ENCODE results near the gene NMD3.

Gene NMD3

DNA sequence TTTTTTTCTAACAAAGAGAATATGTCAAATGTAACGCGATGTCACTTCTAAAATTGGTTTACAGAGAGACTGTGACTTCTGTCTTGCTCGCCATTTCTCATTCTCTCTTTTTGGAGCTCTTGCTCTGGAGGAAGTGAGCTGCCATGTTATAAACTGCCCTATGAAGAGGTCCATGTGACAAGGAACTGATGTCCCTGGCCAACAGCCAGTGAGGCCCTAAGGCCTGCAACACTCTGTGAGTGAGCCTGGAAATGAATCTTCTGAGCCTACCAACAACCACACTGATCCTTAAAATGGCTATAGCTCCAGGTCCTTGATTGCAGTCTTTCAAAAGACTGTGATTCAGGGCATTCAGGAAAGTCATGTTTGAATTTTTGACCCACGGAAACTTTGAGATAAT is 49.9 kb downstream of the NMD3 start:
- TF ChIP-seq, protein P1, sequence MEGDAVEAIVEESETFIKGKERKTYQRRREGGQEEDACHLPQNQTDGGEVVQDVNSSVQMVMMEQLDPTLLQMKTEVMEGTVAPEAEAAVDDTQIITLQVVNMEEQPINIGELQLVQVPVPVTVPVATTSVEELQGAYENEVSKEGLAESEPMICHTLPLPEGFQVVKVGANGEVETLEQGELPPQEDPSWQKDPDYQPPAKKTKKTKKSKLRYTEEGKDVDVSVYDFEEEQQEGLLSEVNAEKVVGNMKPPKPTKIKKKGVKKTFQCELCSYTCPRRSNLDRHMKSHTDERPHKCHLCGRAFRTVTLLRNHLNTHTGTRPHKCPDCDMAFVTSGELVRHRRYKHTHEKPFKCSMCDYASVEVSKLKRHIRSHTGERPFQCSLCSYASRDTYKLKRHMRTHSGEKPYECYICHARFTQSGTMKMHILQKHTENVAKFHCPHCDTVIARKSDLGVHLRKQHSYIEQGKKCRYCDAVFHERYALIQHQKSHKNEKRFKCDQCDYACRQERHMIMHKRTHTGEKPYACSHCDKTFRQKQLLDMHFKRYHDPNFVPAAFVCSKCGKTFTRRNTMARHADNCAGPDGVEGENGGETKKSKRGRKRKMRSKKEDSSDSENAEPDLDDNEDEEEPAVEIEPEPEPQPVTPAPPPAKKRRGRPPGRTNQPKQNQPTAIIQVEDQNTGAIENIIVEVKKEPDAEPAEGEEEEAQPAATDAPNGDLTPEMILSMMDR (IDR thresholded peaks at IDR 0.05; ENCODE audit: insufficient read depth, low read length, poor library complexity, severe bottlenecking), result no peak
- no peak for TF ChIP-seq EZH2phosphoT487 (conservative IDR thresholded peaks at IDR 0.05; ENCODE audit: low read length)
- Histone ChIP-seq H3K79me2 (ENCODE audit: insufficient read depth, low read length) (no peaks in the 10 kb centered on the region), H3K9ac (ENCODE audit: low read length) (no peak overlapping the region), H3K36me3 (ENCODE audit: low read length) (no peaks in the 10 kb centered on the region), H3K27ac (ENCODE audit: low read depth, low read length) (no peak overlapping the region), H3F3A (ENCODE audit: insufficient read depth) (peaks cover 3% of the 10 kb centered on the region; the same call in 1 of the 2 replicates), H3K9me2 (replicated peaks; ENCODE audit: insufficient read depth, low read length) (no peaks in the 10 kb centered on the region), H3K27me3 (ENCODE audit: low read length) (no peaks in the 10 kb centered on the region), H4K20me1 (ENCODE audit: low read depth, low read length) (no peaks in the 10 kb centered on the region), H3K4me2 (ENCODE audit: low read depth, low read length, poor library complexity, severe bottlenecking) (no peak overlapping the region), H3K4me3 (ENCODE audit: insufficient read depth, low read length, poor library complexity, severe bottlenecking) (no peak overlapping the region), H2AFZ (ENCODE audit: low read depth, low read length, severe bottlenecking) (no peak overlapping the region), H3K9me3 (ENCODE audit: insufficient read depth, low read length) (no peaks in the 10 kb centered on the region)

DNA sequence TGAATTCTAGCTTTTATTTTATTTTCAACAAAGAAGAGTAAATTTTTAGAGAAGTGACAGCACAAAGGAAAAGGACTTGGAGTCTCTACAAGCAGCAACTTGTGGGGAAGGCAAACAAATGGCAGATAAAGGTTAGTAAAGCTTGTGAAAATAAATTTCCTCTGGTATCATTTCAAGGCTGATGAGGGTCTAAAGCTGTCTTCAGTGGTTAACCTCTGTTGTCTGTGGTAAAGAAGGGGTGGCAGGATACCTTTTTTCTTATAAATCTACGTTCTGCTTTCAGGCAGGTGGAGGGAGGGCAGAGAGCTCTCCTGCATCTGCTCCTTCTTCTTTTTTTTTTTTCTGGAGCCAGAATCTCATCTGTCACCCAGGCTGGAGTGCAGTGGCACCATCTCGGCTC is 50.5 kb downstream of the NMD3 start:
- TF ChIP-seq EZH2phosphoT487 (conservative IDR thresholded peaks at IDR 0.05; ENCODE audit: low read length), result no peak
- TF ChIP-seq, protein P1 (IDR thresholded peaks at IDR 0.05; ENCODE audit: insufficient read depth, low read length, poor library complexity, severe bottlenecking), result no peak
- Histone ChIP-seq H3K27me3 (ENCODE audit: low read length) (no peaks in the 10 kb centered on the region), H2AFZ (ENCODE audit: low read depth, low read length, severe bottlenecking) (no peak overlapping the region), H3K4me3 (ENCODE audit: insufficient read depth, low read length, poor library complexity, severe bottlenecking) (no peak overlapping the region), H3K9me2 (replicated peaks; ENCODE audit: insufficient read depth, low read length) (no peaks in the 10 kb centered on the region), H3F3A (ENCODE audit: insufficient read depth) (peaks cover 3% of the 10 kb centered on the region; the same call in 1 of the 2 replicates), H3K9ac (ENCODE audit: low read length) (no peak overlapping the region), H3K9me3 (ENCODE audit: insufficient read depth, low read length) (no peaks in the 10 kb centered on the region), H3K27ac (ENCODE audit: low read depth, low read length) (no peak overlapping the region), H3K79me2 (ENCODE audit: insufficient read depth, low read length) (no peaks in the 10 kb centered on the region), H3K36me3 (ENCODE audit: low read length) (no peaks in the 10 kb centered on the region), H4K20me1 (ENCODE audit: low read depth, low read length) (no peaks in the 10 kb centered on the region), H3K4me2 (ENCODE audit: low read depth, low read length, poor library complexity, severe bottlenecking) (no peak overlapping the region)

DNA sequence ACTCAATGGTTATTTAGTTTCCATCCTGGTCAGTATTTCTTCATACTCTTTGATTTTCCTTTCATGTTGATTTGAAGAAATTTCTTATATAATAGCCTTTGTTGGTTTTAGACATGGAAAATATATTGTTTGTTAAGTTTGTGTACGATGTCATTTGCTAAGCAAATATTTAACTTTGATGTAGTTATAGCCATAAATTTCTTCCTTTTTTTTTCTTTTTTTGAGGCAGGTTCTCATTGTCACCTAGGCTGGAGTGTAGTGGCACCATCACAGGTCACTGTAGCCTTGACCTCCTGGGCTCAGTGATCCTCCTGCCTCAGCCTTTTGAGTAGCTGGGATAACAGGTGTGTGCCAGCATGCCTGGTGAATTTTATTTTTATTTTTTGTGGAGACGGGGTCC is 51.4 kb downstream of the NMD3 start:
- no peak overlapping the region for H3K9ac ChIP-seq (ENCODE audit: low read length)
- no peaks in the 10 kb centered on the region for H4K20me1 ChIP-seq (ENCODE audit: low read depth, low read length)
- H3K27ac ChIP-seq (ENCODE audit: low read depth, low read length), result no peak overlapping the region
- TF ChIP-seq EZH2phosphoT487 (conservative IDR thresholded peaks at IDR 0.05; ENCODE audit: low read length), result no peak
- TF ChIP-seq, protein P1 (IDR thresholded peaks at IDR 0.05; ENCODE audit: insufficient read depth, low read length, poor library complexity, severe bottlenecking), result no peak
- H3F3A ChIP-seq (ENCODE audit: insufficient read depth), result peaks cover 3% of the 10 kb centered on the region; the same call in 1 of the 2 replicates
- no peaks in the 10 kb centered on the region for H3K9me2 ChIP-seq (replicated peaks; ENCODE audit: insufficient read depth, low read length)
- no peaks in the 10 kb centered on the region for H3K9me3 ChIP-seq (ENCODE audit: insufficient read depth, low read length)
- H3K79me2 ChIP-seq (ENCODE audit: insufficient read depth, low read length), result no peaks in the 10 kb centered on the region
- H3K4me3 ChIP-seq (ENCODE audit: insufficient read depth, low read length, poor library complexity, severe bottlenecking), result no peak overlapping the region
- no peak overlapping the region for H3K4me2 ChIP-seq (ENCODE audit: low read depth, low read length, poor library complexity, severe bottlenecking)
- H3K27me3 ChIP-seq (ENCODE audit: low read length), result no peaks in the 10 kb centered on the region
- H2AFZ ChIP-seq (ENCODE audit: low read depth, low read length, severe bottlenecking), result no peak overlapping the region
- no peaks in the 10 kb centered on the region for H3K36me3 ChIP-seq (ENCODE audit: low read length)
